ENCODE measurements around the gene ANO7.

DNA sequence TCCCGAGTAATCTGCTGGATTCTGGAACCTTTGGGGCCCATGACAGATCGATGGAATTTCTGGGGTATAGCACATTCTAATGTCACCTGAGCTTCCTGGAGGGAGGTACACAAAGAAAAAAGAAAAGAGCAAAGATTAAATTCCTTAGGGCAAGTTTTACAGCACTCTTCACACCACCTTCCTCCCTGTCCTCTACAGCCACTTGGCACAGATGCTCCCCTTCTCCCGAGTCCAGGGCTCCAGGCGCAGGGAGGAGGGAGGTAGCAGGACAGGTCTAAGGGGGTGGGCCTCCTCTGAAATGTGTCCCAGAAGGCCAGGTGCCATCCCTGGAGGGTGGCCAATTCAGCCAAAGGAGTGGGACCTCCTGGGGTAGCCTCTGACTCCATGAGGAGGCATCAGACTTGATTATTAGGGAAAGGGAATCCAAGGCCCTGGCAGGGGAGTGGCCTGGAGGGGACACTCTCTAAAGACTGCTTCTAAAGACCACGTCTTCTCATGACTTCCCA, 50.3 kb downstream of the ANO7 start:
- no peak for TF ChIP-seq CTCF (IDR thresholded peaks at IDR 0.05; ENCODE audit: poor library complexity, severe bottlenecking)
- TF ChIP-seq EP300 (conservative IDR thresholded peaks at IDR 0.05; ENCODE audit: poor library complexity, severe bottlenecking) = no peak
- no peak for TF ChIP-seq TAF1 (IDR thresholded peaks at IDR 0.05; ENCODE audit: low read depth)
- TF ChIP-seq, protein P1, sequence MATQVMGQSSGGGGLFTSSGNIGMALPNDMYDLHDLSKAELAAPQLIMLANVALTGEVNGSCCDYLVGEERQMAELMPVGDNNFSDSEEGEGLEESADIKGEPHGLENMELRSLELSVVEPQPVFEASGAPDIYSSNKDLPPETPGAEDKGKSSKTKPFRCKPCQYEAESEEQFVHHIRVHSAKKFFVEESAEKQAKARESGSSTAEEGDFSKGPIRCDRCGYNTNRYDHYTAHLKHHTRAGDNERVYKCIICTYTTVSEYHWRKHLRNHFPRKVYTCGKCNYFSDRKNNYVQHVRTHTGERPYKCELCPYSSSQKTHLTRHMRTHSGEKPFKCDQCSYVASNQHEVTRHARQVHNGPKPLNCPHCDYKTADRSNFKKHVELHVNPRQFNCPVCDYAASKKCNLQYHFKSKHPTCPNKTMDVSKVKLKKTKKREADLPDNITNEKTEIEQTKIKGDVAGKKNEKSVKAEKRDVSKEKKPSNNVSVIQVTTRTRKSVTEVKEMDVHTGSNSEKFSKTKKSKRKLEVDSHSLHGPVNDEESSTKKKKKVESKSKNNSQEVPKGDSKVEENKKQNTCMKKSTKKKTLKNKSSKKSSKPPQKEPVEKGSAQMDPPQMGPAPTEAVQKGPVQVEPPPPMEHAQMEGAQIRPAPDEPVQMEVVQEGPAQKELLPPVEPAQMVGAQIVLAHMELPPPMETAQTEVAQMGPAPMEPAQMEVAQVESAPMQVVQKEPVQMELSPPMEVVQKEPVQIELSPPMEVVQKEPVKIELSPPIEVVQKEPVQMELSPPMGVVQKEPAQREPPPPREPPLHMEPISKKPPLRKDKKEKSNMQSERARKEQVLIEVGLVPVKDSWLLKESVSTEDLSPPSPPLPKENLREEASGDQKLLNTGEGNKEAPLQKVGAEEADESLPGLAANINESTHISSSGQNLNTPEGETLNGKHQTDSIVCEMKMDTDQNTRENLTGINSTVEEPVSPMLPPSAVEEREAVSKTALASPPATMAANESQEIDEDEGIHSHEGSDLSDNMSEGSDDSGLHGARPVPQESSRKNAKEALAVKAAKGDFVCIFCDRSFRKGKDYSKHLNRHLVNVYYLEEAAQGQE (IDR thresholded peaks at IDR 0.05; ENCODE audit: borderline replicate concordance) = no peak
- no peak for TF ChIP-seq MXI1 (conservative IDR thresholded peaks at IDR 0.05; ENCODE audit: poor library complexity, severe bottlenecking)
- TF ChIP-seq POLR2AphosphoS5 (IDR thresholded peaks at IDR 0.05) = no peak

All from neural cell (in vitro differentiated cells).